ENCODE data around the gene CEP295NL. TPM values are rescaled to one million over a fixed set of nuclear protein-coding genes. Genes with fewer than 3 reads are reported as not detected.

The CEP295NL gene
- total RNA-seq, 1 donor from 2014 or later = 7.9 TPM

- peaks cover 76% of the 10 kb centered on the region for H3K4me1 ChIP-seq
- no peaks in the 10 kb centered on the region for H3K9me3 ChIP-seq
- DNase-seq (ENCODE audit: extremely low spot score in 2 of 2) = peak in 1 of 2 donors; percentile 94
- TF ChIP-seq POLR2A (IDR thresholded peaks at IDR 0.05) (no peak), POLR2AphosphoS5 (IDR thresholded peaks at IDR 0.05; ENCODE audit: insufficient read depth in 1 of 2, low read depth in 1 of 2) (peak in 1 of 2 donors; percentile 42)
- H3K4me3 ChIP-seq = peak overlapping the region; percentile 34 to 52
- no peaks in the 10 kb centered on the region for H3K36me3 ChIP-seq
- intact Hi-C loops (cut with DNase I) = loop anchor here (5.0 kb wide), 1 partner anchor 39 kb away; no protein-coding TSS in a partner anchor
- H3K27me3 ChIP-seq = no peaks in the 10 kb centered on the region
- H3K27ac ChIP-seq = peak overlapping the region; percentile 99
Measured at GRCh38 chr17:78883089-78883532, 19.9 kb downstream of the CEP295NL start.

- intact Hi-C loops (cut with DNase I) = loop anchor here (5.0 kb wide), 1 partner anchor 40 kb away; no protein-coding TSS in a partner anchor
- Histone ChIP-seq H3K27me3 (no peaks in the 10 kb centered on the region), H3K9me3 (no peaks in the 10 kb centered on the region), H3K4me3 (peak overlapping the region; percentile 34 to 52), H3K36me3 (no peaks in the 10 kb centered on the region), H3K27ac (peak overlapping the region; percentile 99), H3K4me1 (peaks cover 80% of the 10 kb centered on the region)
- DNase-seq (ENCODE audit: extremely low spot score in 2 of 2) = no peak
- TF ChIP-seq POLR2A (IDR thresholded peaks at IDR 0.05) (no peak), CTCF (IDR thresholded peaks at IDR 0.05) (no peak), POLR2AphosphoS5 (IDR thresholded peaks at IDR 0.05; ENCODE audit: insufficient read depth in 1 of 2, low read depth in 1 of 2) (no peak)
Measured at GRCh38 chr17:78882540-78883088, 20.4 kb downstream of the CEP295NL start.

- Histone ChIP-seq H3K4me1 (peaks cover 96% of the 10 kb centered on the region), H3K4me3 (peak overlapping the region in 1 of 2 donors; percentile 36), H3K9me3 (no peaks in the 10 kb centered on the region), H3K27me3 (no peaks in the 10 kb centered on the region), H3K27ac (peak overlapping the region; percentile 99), H3K36me3 (no peaks in the 10 kb centered on the region)
- DNase-seq (ENCODE audit: extremely low spot score in 2 of 2) = no peak
- peak; percentile 54 to 68 for TF ChIP-seq POLR2AphosphoS5 (IDR thresholded peaks at IDR 0.05; ENCODE audit: insufficient read depth in 1 of 2, low read depth in 1 of 2)
- peak in 1 of 2 donors; percentile 0 for TF ChIP-seq POLR2A (IDR thresholded peaks at IDR 0.05)
- TF ChIP-seq CTCF (IDR thresholded peaks at IDR 0.05) = no peak
- intact Hi-C loops (cut with DNase I) = loop anchor here (5.0 kb wide), 1 partner anchor 43 kb away; no protein-coding TSS in a partner anchor
Measured at GRCh38 chr17:78879635-78880186, 23.3 kb downstream of the CEP295NL start.

- Histone ChIP-seq H3K4me3 (peak overlapping the region in 1 of 2 donors; percentile 36), H3K4me1 (peaks cover 94% of the 10 kb centered on the region)
- intact Hi-C loops (cut with DNase I) = no loop called here
Measured at GRCh38 chr17:78878871-78879527, 24.0 kb downstream of the CEP295NL start.

More at GRCh38 chr17:78878871-78879527, 24.0 kb downstream of the CEP295NL start:
- Histone ChIP-seq H3K9me3 (no peaks in the 10 kb centered on the region), H3K27me3 (no peaks in the 10 kb centered on the region), H3K36me3 (no peaks in the 10 kb centered on the region), H3K27ac (peak overlapping the region; percentile 99)
- no peak for TF ChIP-seq CTCF (IDR thresholded peaks at IDR 0.05)
- no peak for TF ChIP-seq POLR2AphosphoS5 (IDR thresholded peaks at IDR 0.05; ENCODE audit: insufficient read depth in 1 of 2, low read depth in 1 of 2)
- TF ChIP-seq POLR2A (IDR thresholded peaks at IDR 0.05) = no peak
- DNase-seq (ENCODE audit: extremely low spot score in 2 of 2) = no peak

All from vagina (tissue), 2 donors.